Peyer's patch (tissue), 4 donors: Measurements from ENCODE around the gene ZFP1.

Experiments used
- POLR2A ChIP-seq, 2 donors: fragments of 450-650 bp; IDR thresholded peaks; one replicate each; pipeline ENCODE4 v1.5.1; 2017; ENCODE audit warnings: antibody characterized with exemption in 2 of 2, mild to moderate bottlenecking in 2 of 2, moderate library complexity in 2 of 2
- TF ChIP-seq, protein P1 (sequence below), 6 experiments: fragments of 450-650 bp in 4 of 6; fragments of 200-600 bp in 2 of 6; sonication (generic) in 1 of 6; IDR thresholded peaks; one replicate each; pipeline ENCODE4 v1.5.1; 2017 to 2019; ENCODE audit warnings: antibody characterized with exemption in 6 of 6, mild to moderate bottlenecking in 3 of 6, moderate library complexity in 1 of 6

DNA sequence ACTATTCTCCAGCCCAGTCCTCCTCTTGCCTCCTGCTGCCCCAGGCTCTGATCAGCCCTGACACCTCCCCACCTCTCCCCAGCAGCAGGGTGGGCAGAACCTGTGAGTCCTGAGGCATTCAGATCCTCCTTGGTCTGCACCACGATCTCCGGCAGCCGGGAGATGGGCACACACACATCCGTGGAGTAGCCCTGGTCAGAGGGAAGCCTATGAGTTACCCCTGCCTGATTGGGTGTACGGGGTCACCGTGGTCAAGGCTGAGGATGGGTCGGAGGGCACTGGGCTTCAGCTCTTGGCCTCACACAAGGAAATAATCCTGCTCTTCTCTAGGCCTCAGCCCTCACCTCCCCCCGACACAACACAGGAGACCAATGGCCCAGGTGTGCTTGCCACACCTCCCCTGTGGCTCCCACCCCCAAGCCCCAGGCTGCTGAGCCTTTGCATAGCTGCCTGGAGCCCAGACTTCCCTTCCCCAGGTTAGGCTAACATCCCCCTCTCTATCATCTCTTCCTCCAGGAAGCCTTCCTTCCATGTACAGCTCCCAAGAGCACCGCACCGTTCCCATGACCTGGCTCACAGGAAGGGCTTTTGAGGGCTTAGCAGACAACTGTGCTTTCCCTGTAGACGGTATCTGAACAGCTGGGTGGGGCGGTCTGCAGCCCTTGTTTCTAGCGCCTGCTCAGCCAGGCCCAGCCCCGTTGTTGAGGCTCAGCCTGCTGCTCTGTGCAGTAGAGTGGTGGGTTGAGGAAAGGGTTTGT lies 35.4 kb upstream of the ZFP1 start:
- TF ChIP-seq, protein P1, sequence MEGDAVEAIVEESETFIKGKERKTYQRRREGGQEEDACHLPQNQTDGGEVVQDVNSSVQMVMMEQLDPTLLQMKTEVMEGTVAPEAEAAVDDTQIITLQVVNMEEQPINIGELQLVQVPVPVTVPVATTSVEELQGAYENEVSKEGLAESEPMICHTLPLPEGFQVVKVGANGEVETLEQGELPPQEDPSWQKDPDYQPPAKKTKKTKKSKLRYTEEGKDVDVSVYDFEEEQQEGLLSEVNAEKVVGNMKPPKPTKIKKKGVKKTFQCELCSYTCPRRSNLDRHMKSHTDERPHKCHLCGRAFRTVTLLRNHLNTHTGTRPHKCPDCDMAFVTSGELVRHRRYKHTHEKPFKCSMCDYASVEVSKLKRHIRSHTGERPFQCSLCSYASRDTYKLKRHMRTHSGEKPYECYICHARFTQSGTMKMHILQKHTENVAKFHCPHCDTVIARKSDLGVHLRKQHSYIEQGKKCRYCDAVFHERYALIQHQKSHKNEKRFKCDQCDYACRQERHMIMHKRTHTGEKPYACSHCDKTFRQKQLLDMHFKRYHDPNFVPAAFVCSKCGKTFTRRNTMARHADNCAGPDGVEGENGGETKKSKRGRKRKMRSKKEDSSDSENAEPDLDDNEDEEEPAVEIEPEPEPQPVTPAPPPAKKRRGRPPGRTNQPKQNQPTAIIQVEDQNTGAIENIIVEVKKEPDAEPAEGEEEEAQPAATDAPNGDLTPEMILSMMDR (IDR thresholded peaks at IDR 0.05) = no peak
- no peak for TF ChIP-seq POLR2A (IDR thresholded peaks at IDR 0.05)
